ENCODE results near the gene SLC25A26.
"Not testable (repeated sequence)": the region's sequence is repeated elsewhere in the genome, so short reads cannot be mapped to it uniquely, and the experiment has no call there.

Gene SLC25A26

GRCh38 chr3:66224220-66224619 is 3.4 kb downstream of the SLC25A26 start:
- Histone ChIP-seq H3K9me3 (no peaks in the 10 kb centered on the region), H3K36me3 (peaks cover 35% of the 10 kb centered on the region), H3K4me2 (no peak overlapping the region), H3K4me1 (peaks cover 25% of the 10 kb centered on the region), H3K27ac (no peak overlapping the region), H3K9ac (no peak overlapping the region), H3K27me3 (no peaks in the 10 kb centered on the region), H3K4me3 (no peak overlapping the region), H4K20me1 (peaks cover 28% of the 10 kb centered on the region; the same call in 1 of the 2 replicates)
- no peak for TF ChIP-seq Cebpa-rat (IDR thresholded peaks at IDR 0.05)

GRCh38 chr3:66226093-66226492 is 5.3 kb downstream of the SLC25A26 start:
- not testable (repeated sequence) for H3K27me3 ChIP-seq, H3K9me3 ChIP-seq, H3K9ac ChIP-seq, H3K4me3 ChIP-seq, H3K4me2 ChIP-seq, H3K27ac ChIP-seq
- Histone ChIP-seq H3K36me3 (peaks cover 35% of the 10 kb centered on the region), H4K20me1 (peaks cover 41% of the 10 kb centered on the region; the same call in 1 of the 2 replicates), H3K4me1 (peaks cover 18% of the 10 kb centered on the region)

- H3K4me3 ChIP-seq = no peak overlapping the region
- TF ChIP-seq Cebpa-rat (IDR thresholded peaks at IDR 0.05) = no peak
Measured at GRCh38 chr3:66227051-66227450, 6.2 kb downstream of the SLC25A26 start.

GRCh38 chr3:66227915-66228314 is 7.1 kb downstream of the SLC25A26 start:
- no peaks in the 10 kb centered on the region for H3K27me3 ChIP-seq
- H3K27ac ChIP-seq = no peak overlapping the region
- 0 out of 2 replicates have a peak, but pooled peaks cover 7% of the 10 kb centered on the region for H3K4me1 ChIP-seq
- H3K9me3 ChIP-seq = no peaks in the 10 kb centered on the region
- no peak overlapping the region for H3K9ac ChIP-seq
- H3K4me2 ChIP-seq = no peak overlapping the region
- TF ChIP-seq Cebpa-rat (IDR thresholded peaks at IDR 0.05) = no peak
- peaks cover 28% of the 10 kb centered on the region for H3K36me3 ChIP-seq
- peaks cover 49% of the 10 kb centered on the region; the same call in 1 of the 2 replicates for H4K20me1 ChIP-seq
- no peak overlapping the region for H3K4me3 ChIP-seq

More at GRCh38 chr3:66227051-66227450, 6.2 kb downstream of the SLC25A26 start:
- Histone ChIP-seq H3K4me1 (peaks cover 9% of the 10 kb centered on the region; the same call in 1 of the 2 replicates), H3K4me2 (no peak overlapping the region), H3K27ac (no peak overlapping the region), H3K9me3 (no peaks in the 10 kb centered on the region), H3K36me3 (peaks cover 35% of the 10 kb centered on the region), H3K9ac (no peak overlapping the region), H4K20me1 (peaks cover 42% of the 10 kb centered on the region; the same call in 1 of the 2 replicates), H3K27me3 (no peaks in the 10 kb centered on the region)

GRCh38 chr3:66228707-66229106 is 7.9 kb downstream of the SLC25A26 start:
- Histone ChIP-seq H3K4me2 (no peak overlapping the region), H3K9me3 (no peaks in the 10 kb centered on the region), H3K27me3 (no peaks in the 10 kb centered on the region), H3K4me3 (no peak overlapping the region), H3K27ac (no peak overlapping the region), H3K9ac (no peak overlapping the region), H3K4me1 (0 out of 2 replicates have a peak, but pooled peaks cover 7% of the 10 kb centered on the region), H4K20me1 (peaks cover 51% of the 10 kb centered on the region; the same call in 1 of the 2 replicates), H3K36me3 (peaks cover 20% of the 10 kb centered on the region)
- TF ChIP-seq Cebpa-rat (IDR thresholded peaks at IDR 0.05) = no peak

- peaks cover 56% of the 10 kb centered on the region; the same call in 1 of the 2 replicates for H4K20me1 ChIP-seq
- 0 out of 2 replicates have a peak, but pooled peaks cover 7% of the 10 kb centered on the region for H3K4me1 ChIP-seq
- no peak overlapping the region for H3K4me3 ChIP-seq
- H3K4me2 ChIP-seq = no peak overlapping the region
- no peaks in the 10 kb centered on the region for H3K9me3 ChIP-seq
- peaks cover 13% of the 10 kb centered on the region; the same call in 1 of the 2 replicates for H3K36me3 ChIP-seq
- H3K9ac ChIP-seq = no peak overlapping the region
- no peaks in the 10 kb centered on the region for H3K27me3 ChIP-seq
- TF ChIP-seq Cebpa-rat (IDR thresholded peaks at IDR 0.05) = no peak
- H3K27ac ChIP-seq = no peak overlapping the region
Measured at GRCh38 chr3:66229931-66230330, 9.1 kb downstream of the SLC25A26 start.

- Histone ChIP-seq H3K36me3 (peaks cover 9% of the 10 kb centered on the region; the same call in 1 of the 2 replicates), H3K27me3 (no peaks in the 10 kb centered on the region), H3K27ac (no peak overlapping the region), H4K20me1 (peaks cover 36% of the 10 kb centered on the region; the same call in 1 of the 2 replicates), H3K4me1 (0 out of 2 replicates have a peak, but pooled peaks cover 7% of the 10 kb centered on the region), H3K4me2 (no peak overlapping the region), H3K9ac (no peak overlapping the region), H3K9me3 (0 out of 2 replicates have a peak, but pooled peaks cover 2% of the 10 kb centered on the region), H3K4me3 (no peak overlapping the region)
- no peak for TF ChIP-seq Cebpa-rat (IDR thresholded peaks at IDR 0.05)
Measured at GRCh38 chr3:66233033-66233432, 12.2 kb downstream of the SLC25A26 start.

GRCh38 chr3:66236281-66236680 is 15.5 kb downstream of the SLC25A26 start:
- Histone ChIP-seq H3K9me3 (peaks cover 24% of the 10 kb centered on the region), H3K4me2 (no peak overlapping the region), H3K9ac (no peak overlapping the region), H3K27me3 (no peaks in the 10 kb centered on the region), H4K20me1 (peaks cover 15% of the 10 kb centered on the region; the same call in 1 of the 2 replicates), H3K4me3 (no peak overlapping the region), H3K36me3 (peaks cover 33% of the 10 kb centered on the region), H3K4me1 (no peaks in the 10 kb centered on the region), H3K27ac (no peak overlapping the region)
- TF ChIP-seq Cebpa-rat (IDR thresholded peaks at IDR 0.05) = no peak

- H3K9me3 ChIP-seq = peaks cover 24% of the 10 kb centered on the region
- H3K4me1 ChIP-seq = no peaks in the 10 kb centered on the region
- H3K27ac ChIP-seq = no peak overlapping the region
- peaks cover 11% of the 10 kb centered on the region; the same call in 1 of the 2 replicates for H4K20me1 ChIP-seq
- H3K9ac ChIP-seq = no peak overlapping the region
- H3K4me3 ChIP-seq = no peak overlapping the region
- H3K36me3 ChIP-seq = peaks cover 39% of the 10 kb centered on the region
- no peak overlapping the region for H3K4me2 ChIP-seq
- TF ChIP-seq Cebpa-rat (IDR thresholded peaks at IDR 0.05) = no peak
- no peaks in the 10 kb centered on the region for H3K27me3 ChIP-seq
Measured at GRCh38 chr3:66237552-66237951, 16.8 kb downstream of the SLC25A26 start.

- Histone ChIP-seq H3K36me3 (peaks cover 52% of the 10 kb centered on the region), H3K27me3 (no peaks in the 10 kb centered on the region), H3K4me1 (no peaks in the 10 kb centered on the region)
Measured at GRCh38 chr3:66239513-66240123, 18.8 kb downstream of the SLC25A26 start.

More at GRCh38 chr3:66239513-66240123, 18.8 kb downstream of the SLC25A26 start:
- H3K9ac ChIP-seq = no peak overlapping the region
- no peak overlapping the region for H3K4me2 ChIP-seq
- peaks cover 24% of the 10 kb centered on the region for H3K9me3 ChIP-seq
- H3K4me3 ChIP-seq = no peak overlapping the region
- no peak overlapping the region for H3K27ac ChIP-seq
- H4K20me1 ChIP-seq = no peaks in the 10 kb centered on the region
- no peak for TF ChIP-seq Cebpa-rat (IDR thresholded peaks at IDR 0.05)
